Measurements from ENCODE around the gene RXFP2.

RXFP2 gene

DNA sequence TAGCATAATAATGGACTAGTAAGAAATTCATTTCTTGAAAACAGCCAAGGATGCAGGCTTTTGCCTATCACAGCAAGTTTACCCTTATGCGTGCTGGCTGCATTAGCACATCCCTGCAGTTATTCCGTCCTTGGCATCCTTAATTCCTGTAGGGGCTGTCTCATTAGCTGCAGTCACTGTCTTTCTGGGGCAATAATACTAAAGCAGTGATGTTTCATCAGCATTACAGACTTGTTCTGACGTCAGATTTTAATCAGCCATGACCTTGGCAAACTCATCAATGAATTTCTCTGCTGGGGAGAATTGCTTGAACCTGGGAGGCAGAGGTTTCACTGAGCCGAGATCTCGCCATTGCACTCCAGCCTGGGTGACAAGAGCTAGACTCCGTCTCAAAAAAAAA, 103.7 kb downstream of the RXFP2 start:
- TF ChIP-seq, protein P1, sequence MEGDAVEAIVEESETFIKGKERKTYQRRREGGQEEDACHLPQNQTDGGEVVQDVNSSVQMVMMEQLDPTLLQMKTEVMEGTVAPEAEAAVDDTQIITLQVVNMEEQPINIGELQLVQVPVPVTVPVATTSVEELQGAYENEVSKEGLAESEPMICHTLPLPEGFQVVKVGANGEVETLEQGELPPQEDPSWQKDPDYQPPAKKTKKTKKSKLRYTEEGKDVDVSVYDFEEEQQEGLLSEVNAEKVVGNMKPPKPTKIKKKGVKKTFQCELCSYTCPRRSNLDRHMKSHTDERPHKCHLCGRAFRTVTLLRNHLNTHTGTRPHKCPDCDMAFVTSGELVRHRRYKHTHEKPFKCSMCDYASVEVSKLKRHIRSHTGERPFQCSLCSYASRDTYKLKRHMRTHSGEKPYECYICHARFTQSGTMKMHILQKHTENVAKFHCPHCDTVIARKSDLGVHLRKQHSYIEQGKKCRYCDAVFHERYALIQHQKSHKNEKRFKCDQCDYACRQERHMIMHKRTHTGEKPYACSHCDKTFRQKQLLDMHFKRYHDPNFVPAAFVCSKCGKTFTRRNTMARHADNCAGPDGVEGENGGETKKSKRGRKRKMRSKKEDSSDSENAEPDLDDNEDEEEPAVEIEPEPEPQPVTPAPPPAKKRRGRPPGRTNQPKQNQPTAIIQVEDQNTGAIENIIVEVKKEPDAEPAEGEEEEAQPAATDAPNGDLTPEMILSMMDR (IDR thresholded peaks at IDR 0.05) = no peak
- Histone ChIP-seq H3K27ac (no peak overlapping the region), H3K36me3 (no peaks in the 10 kb centered on the region), H3K4me3 (ENCODE audit: low read depth in 1 of 2, low read length in 1 of 2) (no peak overlapping the region), H3K27me3 (peaks cover 11% of the 10 kb centered on the region), H3K4me1 (ENCODE audit: control insufficient read depth in 1 of 2, insufficient read depth in 1 of 2, low read depth in 1 of 2, low read length in 1 of 2) (peaks cover 21 to 31% of the 10 kb centered on the region in 2 experiments), H3K9me3 (no peaks in the 10 kb centered on the region)

DNA sequence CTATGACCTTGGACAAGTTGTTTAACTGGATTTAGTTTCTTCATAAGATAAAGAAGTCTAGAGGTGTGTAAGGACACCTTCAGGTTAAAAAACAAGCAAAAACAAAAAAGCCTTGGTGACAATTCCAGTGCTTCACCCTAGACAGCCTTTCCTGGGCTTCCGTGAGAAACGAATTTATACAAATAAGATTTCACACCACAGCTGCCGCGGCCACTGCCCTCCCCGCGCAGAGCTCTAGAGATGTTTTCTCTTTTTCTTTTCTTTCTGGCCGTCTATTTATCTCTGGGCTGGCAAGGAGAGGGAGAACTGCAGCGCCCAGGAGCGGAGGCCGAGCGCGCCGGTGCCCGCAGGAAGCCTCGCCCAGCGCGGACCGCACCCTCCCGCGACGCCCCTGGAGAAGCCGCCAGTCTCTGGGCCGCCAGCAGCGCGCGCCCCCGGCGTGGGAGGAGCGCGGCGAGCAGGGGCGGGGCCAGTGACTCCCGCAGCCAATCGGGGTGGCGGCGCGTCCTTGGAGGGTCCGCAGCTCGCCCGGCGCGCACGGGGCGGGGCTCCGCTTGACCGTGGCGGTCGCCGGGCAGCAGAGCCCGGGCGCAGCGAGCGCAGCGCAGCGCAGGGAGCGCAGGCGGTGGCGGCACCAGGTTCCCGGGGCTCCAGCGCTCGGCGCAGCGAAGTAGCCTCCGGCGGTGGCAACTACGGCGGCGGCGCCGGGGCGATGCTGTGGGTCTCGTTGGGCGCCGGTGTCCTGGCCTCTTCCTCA, 107.0 kb downstream of the RXFP2 start:
- peaks cover 11% of the 10 kb centered on the region for H3K27me3 ChIP-seq
- no peaks in the 10 kb centered on the region for H3K9me3 ChIP-seq
- TF ChIP-seq, protein P1 (IDR thresholded peaks at IDR 0.05) = peak; percentile 9
- H3K4me1 ChIP-seq (ENCODE audit: control insufficient read depth in 1 of 2, insufficient read depth in 1 of 2, low read depth in 1 of 2, low read length in 1 of 2) = peaks cover 21 to 44% of the 10 kb centered on the region in 2 experiments
- no peaks in the 10 kb centered on the region for H3K36me3 ChIP-seq
- H3K4me3 ChIP-seq (ENCODE audit: low read depth in 1 of 2, low read length in 1 of 2) = peak overlapping the region; percentile 71 to 82
- H3K27ac ChIP-seq = peak overlapping the region; percentile 69

DNA sequence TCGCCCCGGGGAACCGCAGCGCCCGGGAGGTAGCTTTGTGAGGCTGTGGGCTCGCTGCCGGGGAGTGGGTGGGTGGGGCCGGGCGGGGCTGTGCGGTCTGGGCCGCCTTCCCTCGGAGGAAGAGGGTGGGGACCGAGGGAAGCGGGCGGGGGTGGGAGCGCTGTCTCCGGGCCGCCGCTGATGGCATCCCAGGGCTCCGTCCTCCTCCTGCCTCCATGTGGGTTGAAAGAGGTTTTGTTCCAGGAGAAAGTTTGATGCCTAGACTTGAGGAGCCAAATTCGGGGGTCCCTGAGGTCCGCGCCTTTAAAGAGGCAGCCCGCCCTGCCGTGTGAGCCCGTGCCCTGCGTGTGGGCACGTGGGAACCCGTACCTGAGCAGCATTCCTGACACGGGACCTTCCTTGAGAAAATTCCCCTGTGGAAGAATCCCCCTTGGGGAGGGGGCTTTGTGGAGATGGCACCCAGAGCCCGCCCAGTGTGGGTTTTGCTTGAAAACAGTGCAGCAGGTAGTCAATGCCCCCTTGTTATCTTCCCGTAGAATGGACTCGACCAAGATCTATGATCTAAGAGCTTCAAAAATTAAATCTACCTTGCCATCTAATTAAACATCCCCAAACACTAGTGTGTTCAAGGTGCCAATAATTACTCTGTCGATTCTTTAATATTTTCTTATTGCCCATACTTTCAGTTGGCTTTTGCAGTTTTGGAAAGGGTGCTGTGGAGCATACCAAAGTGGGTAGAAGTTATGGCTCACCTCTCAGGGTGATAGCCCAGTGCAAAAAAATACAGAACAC, 107.8 kb downstream of the RXFP2 start:
- Histone ChIP-seq H3K4me3 (ENCODE audit: low read depth in 1 of 2, low read length in 1 of 2) (peak overlapping the region; percentile 71 to 82), H3K36me3 (no peaks in the 10 kb centered on the region), H3K27ac (peak overlapping the region; percentile 69), H3K27me3 (peaks cover 11% of the 10 kb centered on the region), H3K9me3 (no peaks in the 10 kb centered on the region), H3K4me1 (ENCODE audit: control insufficient read depth in 1 of 2, insufficient read depth in 1 of 2, low read depth in 1 of 2, low read length in 1 of 2) (peaks cover 21 to 44% of the 10 kb centered on the region in 2 experiments)
- TF ChIP-seq, protein P1 (IDR thresholded peaks at IDR 0.05) = no peak

DNA sequence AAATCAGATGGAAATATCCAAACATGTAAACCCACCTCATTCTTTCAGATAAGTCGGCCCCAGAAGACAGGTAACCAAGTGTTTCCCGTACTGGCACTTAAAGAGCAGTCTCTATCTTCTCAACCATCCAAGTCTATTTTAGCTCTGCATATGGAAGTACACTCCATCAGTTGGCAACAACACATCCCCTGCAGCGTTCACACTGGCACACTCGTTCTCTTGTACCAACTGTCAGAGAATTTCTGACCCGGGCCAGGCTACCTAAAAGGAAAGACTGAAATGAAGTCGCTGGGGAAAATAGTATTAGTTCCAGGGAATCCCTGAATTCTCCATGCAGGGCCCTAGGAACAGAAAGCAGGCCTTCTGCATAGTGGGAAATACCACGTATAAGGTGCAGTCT, 109.3 kb downstream of the RXFP2 start:
- TF ChIP-seq, protein P1 (IDR thresholded peaks at IDR 0.05) = no peak
- H3K27me3 ChIP-seq = peaks cover 11% of the 10 kb centered on the region
- H3K9me3 ChIP-seq = no peaks in the 10 kb centered on the region
- H3K27ac ChIP-seq = no peak overlapping the region
- H3K4me1 ChIP-seq (ENCODE audit: control insufficient read depth in 1 of 2, insufficient read depth in 1 of 2, low read depth in 1 of 2, low read length in 1 of 2) = peaks cover 21 to 44% of the 10 kb centered on the region in 2 experiments
- no peak overlapping the region for H3K4me3 ChIP-seq (ENCODE audit: low read depth in 1 of 2, low read length in 1 of 2)
- H3K36me3 ChIP-seq = no peaks in the 10 kb centered on the region

DNA sequence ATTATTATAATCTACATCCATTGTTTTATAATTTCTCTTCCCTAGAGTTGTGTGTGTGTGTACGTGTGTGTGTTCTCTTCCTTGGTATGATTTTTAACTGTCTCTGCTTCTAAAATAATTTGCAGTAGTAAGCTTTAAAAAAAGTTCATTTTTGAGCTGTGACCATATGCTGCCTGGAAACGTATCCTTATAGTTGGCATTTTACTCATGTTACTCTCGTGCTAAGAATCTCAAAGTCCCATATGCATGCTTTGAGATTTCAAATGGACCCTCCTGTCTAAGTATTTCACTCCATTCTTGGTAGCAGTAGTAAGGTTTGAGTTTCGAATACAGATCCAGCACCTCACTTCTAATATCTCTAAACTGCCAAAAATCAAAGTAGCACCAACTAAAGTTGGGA, 109.9 kb downstream of the RXFP2 start:
- TF ChIP-seq, protein P1 (IDR thresholded peaks at IDR 0.05) = no peak
- Histone ChIP-seq H3K4me1 (ENCODE audit: control insufficient read depth in 1 of 2, insufficient read depth in 1 of 2, low read depth in 1 of 2, low read length in 1 of 2) (peaks cover 21 to 44% of the 10 kb centered on the region in 2 experiments), H3K27me3 (peaks cover 11% of the 10 kb centered on the region)

More for the DNA sequence above, 109.9 kb downstream of the RXFP2 start:
- Histone ChIP-seq H3K27ac (no peak overlapping the region), H3K36me3 (no peaks in the 10 kb centered on the region), H3K9me3 (no peaks in the 10 kb centered on the region), H3K4me3 (ENCODE audit: low read depth in 1 of 2, low read length in 1 of 2) (no peak overlapping the region)
